ENCODE measurements around the gene QARS1. TPM values are rescaled to one million over a fixed set of nuclear protein-coding genes. Genes with fewer than 3 reads are reported as not detected.

The QARS1 gene
- total and polyA plus RNA-seq, 2 of the 13 experiments (the other 11 are each of a cell fraction or from before 2014, with no cell fraction given) = 307 to 327 TPM

DNA sequence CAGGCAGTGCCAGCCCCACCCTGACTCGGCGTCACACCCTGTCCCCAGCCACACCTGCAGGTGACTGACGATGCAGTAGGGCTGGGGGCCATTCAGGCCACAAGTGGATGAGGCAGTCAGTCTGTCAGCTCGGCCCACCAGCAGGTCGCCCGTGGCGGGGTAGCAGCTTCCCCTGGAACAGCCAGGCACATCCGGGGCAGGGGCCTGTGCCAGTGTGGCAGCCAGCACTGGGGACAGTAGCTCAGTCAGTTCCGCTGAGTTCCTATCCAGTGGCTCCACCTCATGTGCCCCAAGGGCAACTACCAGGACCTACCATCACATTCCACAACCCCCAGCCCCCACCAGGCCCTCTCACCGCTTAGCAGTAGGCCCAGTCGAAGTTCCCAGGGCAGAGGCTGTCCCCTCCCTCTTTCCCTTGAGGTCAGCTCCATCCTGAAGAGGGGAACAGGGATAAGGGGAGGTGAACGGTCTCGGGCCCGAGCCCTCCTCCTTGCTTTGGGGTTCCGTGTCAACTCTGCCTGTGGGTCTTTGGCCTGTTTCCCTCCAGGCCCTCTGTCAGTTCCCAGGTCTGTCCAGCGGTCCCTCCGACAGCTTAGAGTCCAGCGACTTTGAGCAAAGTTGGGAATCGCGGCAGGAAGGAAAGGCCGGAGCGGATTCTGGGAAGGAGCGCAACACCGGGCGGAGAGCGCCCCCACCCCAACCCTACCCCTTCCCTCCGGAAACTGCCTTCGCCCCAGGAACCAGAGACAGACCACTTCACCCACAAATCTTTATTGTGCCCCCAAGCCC lies 28.1 kb upstream of the QARS1 start, which contains the start of gene LAMB2 (continued):
- TF ChIP-seq, protein P1, sequence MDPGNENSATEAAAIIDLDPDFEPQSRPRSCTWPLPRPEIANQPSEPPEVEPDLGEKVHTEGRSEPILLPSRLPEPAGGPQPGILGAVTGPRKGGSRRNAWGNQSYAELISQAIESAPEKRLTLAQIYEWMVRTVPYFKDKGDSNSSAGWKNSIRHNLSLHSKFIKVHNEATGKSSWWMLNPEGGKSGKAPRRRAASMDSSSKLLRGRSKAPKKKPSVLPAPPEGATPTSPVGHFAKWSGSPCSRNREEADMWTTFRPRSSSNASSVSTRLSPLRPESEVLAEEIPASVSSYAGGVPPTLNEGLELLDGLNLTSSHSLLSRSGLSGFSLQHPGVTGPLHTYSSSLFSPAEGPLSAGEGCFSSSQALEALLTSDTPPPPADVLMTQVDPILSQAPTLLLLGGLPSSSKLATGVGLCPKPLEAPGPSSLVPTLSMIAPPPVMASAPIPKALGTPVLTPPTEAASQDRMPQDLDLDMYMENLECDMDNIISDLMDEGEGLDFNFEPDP (CRISPR knock-in tag; conservative IDR thresholded peaks at IDR 0.05) = no peak
- TF ChIP-seq YY1 (IDR thresholded peaks at IDR 0.05; ENCODE audit: insufficient read depth, insufficient replicate concordance, low read depth, low read length) = peak; percentile 68
- TF ChIP-seq MTA1 (CRISPR knock-in tag; IDR thresholded peaks at IDR 0.05; ENCODE audit: borderline replicate concordance) = 0 out of 2 replicates have a peak, but pooled peaks have one; percentile 10
- no peak for TF ChIP-seq REXO4 (CRISPR knock-in tag; IDR thresholded peaks at IDR 0.05; ENCODE audit: borderline replicate concordance)
- TF ChIP-seq, protein P2, sequence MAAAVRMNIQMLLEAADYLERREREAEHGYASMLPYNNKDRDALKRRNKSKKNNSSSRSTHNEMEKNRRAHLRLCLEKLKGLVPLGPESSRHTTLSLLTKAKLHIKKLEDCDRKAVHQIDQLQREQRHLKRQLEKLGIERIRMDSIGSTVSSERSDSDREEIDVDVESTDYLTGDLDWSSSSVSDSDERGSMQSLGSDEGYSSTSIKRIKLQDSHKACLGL (CRISPR knock-in tag; IDR thresholded peaks at IDR 0.05) = peak; percentile 71
- TF ChIP-seq ZNF766 (CRISPR knock-in tag; IDR thresholded peaks at IDR 0.05; ENCODE audit: borderline replicate concordance) = peak; percentile 53; the same call in 1 of the 2 replicates
- TF ChIP-seq GATAD2A (CRISPR knock-in tag; IDR thresholded peaks at IDR 0.05) = peak; percentile 54
- peak; percentile 66 for TF ChIP-seq SALL1 (CRISPR knock-in tag; IDR thresholded peaks at IDR 0.05)
- TF ChIP-seq REPIN1 (CRISPR knock-in tag; IDR thresholded peaks at IDR 0.05; ENCODE audit: borderline replicate concordance, low read depth) = peak; percentile 63; the same call in 1 of the 2 replicates
- 0 out of 2 replicates have a peak, but pooled peaks have one; percentile 35 for TF ChIP-seq ZNF432 (CRISPR knock-in tag; IDR thresholded peaks at IDR 0.05; ENCODE audit: borderline replicate concordance)
- TF ChIP-seq SNAI1 (CRISPR knock-in tag; IDR thresholded peaks at IDR 0.05; ENCODE audit: borderline replicate concordance) = no peak
- peak; percentile 43 for TF ChIP-seq NR2C2 (CRISPR knock-in tag; IDR thresholded peaks at IDR 0.05; ENCODE audit: borderline replicate concordance)
- TF ChIP-seq PCBP1 (IDR thresholded peaks at IDR 0.05; ENCODE audit: borderline replicate concordance, low read depth, low read length) = 0 out of 2 replicates have a peak, but pooled peaks have one; percentile 22
- TF ChIP-seq TGIF2 (CRISPR knock-in tag; IDR thresholded peaks at IDR 0.05) = peak; percentile 57; the same call in 1 of the 2 replicates
- TF ChIP-seq ZBTB38 (CRISPR knock-in tag; IDR thresholded peaks at IDR 0.05) = 0 out of 2 replicates have a peak, but pooled peaks have one; percentile 5
- TF ChIP-seq, protein P3, sequence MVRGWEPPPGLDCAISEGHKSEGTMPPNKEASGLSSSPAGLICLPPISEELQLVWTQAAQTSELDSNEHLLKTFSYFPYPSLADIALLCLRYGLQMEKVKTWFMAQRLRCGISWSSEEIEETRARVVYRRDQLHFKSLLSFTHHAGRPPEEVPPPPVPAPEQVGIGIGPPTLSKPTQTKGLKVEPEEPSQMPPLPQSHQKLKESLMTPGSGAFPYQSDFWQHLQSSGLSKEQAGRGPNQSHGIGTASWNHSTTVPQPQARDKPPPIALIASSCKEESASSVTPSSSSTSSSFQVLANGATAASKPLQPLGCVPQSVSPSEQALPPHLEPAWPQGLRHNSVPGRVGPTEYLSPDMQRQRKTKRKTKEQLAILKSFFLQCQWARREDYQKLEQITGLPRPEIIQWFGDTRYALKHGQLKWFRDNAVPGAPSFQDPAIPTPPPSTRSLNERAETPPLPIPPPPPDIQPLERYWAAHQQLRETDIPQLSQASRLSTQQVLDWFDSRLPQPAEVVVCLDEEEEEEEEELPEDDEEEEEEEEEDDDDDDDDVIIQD (CRISPR knock-in tag; IDR thresholded peaks at IDR 0.05; ENCODE audit: low read depth) = 0 out of 2 replicates have a peak, but pooled peaks have one; percentile 8
- TF ChIP-seq, protein P4, sequence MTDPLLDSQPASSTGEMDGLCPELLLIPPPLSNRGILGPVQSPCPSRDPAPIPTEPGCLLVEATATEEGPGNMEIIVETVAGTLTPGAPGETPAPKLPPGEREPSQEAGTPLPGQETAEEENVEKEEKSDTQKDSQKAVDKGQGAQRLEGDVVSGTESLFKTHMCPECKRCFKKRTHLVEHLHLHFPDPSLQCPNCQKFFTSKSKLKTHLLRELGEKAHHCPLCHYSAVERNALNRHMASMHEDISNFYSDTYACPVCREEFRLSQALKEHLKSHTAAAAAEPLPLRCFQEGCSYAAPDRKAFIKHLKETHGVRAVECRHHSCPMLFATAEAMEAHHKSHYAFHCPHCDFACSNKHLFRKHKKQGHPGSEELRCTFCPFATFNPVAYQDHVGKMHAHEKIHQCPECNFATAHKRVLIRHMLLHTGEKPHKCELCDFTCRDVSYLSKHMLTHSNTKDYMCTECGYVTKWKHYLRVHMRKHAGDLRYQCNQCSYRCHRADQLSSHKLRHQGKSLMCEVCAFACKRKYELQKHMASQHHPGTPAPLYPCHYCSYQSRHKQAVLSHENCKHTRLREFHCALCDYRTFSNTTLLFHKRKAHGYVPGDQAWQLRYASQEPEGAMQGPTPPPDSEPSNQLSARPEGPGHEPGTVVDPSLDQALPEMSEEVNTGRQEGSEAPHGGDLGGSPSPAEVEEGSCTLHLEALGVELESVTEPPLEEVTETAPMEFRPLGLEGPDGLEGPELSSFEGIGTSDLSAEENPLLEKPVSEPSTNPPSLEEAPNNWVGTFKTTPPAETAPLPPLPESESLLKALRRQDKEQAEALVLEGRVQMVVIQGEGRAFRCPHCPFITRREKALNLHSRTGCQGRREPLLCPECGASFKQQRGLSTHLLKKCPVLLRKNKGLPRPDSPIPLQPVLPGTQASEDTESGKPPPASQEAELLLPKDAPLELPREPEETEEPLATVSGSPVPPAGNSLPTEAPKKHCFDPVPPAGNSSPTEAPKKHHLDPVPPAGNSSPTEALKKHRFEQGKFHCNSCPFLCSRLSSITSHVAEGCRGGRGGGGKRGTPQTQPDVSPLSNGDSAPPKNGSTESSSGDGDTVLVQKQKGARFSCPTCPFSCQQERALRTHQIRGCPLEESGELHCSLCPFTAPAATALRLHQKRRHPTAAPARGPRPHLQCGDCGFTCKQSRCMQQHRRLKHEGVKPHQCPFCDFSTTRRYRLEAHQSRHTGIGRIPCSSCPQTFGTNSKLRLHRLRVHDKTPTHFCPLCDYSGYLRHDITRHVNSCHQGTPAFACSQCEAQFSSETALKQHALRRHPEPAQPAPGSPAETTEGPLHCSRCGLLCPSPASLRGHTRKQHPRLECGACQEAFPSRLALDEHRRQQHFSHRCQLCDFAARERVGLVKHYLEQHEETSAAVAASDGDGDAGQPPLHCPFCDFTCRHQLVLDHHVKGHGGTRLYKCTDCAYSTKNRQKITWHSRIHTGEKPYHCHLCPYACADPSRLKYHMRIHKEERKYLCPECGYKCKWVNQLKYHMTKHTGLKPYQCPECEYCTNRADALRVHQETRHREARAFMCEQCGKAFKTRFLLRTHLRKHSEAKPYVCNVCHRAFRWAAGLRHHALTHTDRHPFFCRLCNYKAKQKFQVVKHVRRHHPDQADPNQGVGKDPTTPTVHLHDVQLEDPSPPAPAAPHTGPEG (CRISPR knock-in tag; IDR thresholded peaks at IDR 0.05) = 0 out of 2 replicates have a peak, but pooled peaks have one; percentile 37
